Measurements from ENCODE around the gene PGM2. TPM values are rescaled to one million over a fixed set of nuclear protein-coding genes. Genes with fewer than 3 reads are reported as not detected.

The PGM2 gene
- polyA plus RNA-seq, 1 of the 3 experiments (the other 2 are of a cell fraction) = 12.7 TPM

GRCh38 chr4:37835031-37835430 is 8.5 kb downstream of the PGM2 start:
- TF ChIP-seq EP300 (IDR thresholded peaks at IDR 0.05; ENCODE audit: borderline replicate concordance in 1 of 2, low read depth in 1 of 2, low read length in 1 of 2) = no peak
- TF ChIP-seq MXI1 (IDR thresholded peaks at IDR 0.05; ENCODE audit: low read depth, low read length) = no peak
- no peak for TF ChIP-seq FOXJ3 (CRISPR knock-in tag; IDR thresholded peaks at IDR 0.05)
- TF ChIP-seq SMC3 (IDR thresholded peaks at IDR 0.05; ENCODE audit: low read depth, low read length) = no peak
- TF ChIP-seq ELF1 (IDR thresholded peaks at IDR 0.05) = no peak
- no peak for TF ChIP-seq FOXM1 (IDR thresholded peaks at IDR 0.05; ENCODE audit: low read depth)
- TF ChIP-seq SIN3A (IDR thresholded peaks at IDR 0.05; ENCODE audit: borderline replicate concordance, low read depth, low read length) = no peak
- TF ChIP-seq USF1 (IDR thresholded peaks at IDR 0.05; ENCODE audit: borderline replicate concordance, low read depth) = no peak
- TF ChIP-seq TEAD4 (IDR thresholded peaks at IDR 0.05; ENCODE audit: borderline replicate concordance, insufficient read depth) = no peak
- TF ChIP-seq GABPA (IDR thresholded peaks at IDR 0.05; ENCODE audit: low read depth) = no peak
- no peak for TF ChIP-seq YY1 (IDR thresholded peaks at IDR 0.05; ENCODE audit: low read depth)
- TF ChIP-seq JUND (IDR thresholded peaks at IDR 0.05) = no peak
- H3K4me1 ChIP-seq (ENCODE audit: control insufficient read depth in 1 of 2, insufficient read depth in 2 of 2, low read depth in 1 of 2, low read length in 1 of 2) = peaks cover 0 to 14% of the 10 kb centered on the region in 2 experiments; a peak in 1 of 4 replicates
- no peak overlapping the region for H3K9ac ChIP-seq
- H3K9me2 ChIP-seq = no peaks in the 10 kb centered on the region
- 82% methylated on average over 5 of the region's 5 CpGs for WGBS (ENCODE audit: low lambda C conversion rate)
- H3K27ac ChIP-seq (ENCODE audit: low read depth in 2 of 2, low read length in 1 of 2) = no peak overlapping the region
- no peaks in the 10 kb centered on the region for H3K9me3 ChIP-seq
- no peaks in the 10 kb centered on the region for H4K20me1 ChIP-seq (ENCODE audit: insufficient read depth)
- H3F3A ChIP-seq (replicated peaks; ENCODE audit: insufficient read depth) = peaks cover 14% of the 10 kb centered on the region
- H3K4me3 ChIP-seq (ENCODE audit: low read depth in 2 of 2, low read length in 1 of 2) = no peak overlapping the region
- DNase-seq = no peak
- no peaks in the 10 kb centered on the region for H3K27me3 ChIP-seq (ENCODE audit: insufficient read depth)
- H3K79me2 ChIP-seq (ENCODE audit: insufficient read depth) = peaks cover 10% of the 10 kb centered on the region; the same call in 1 of the 2 replicates
- ChIA-PET CTCF (interaction anchor here (0.9 to 1.5 kb wide), 3 partner anchors 11 to 232 kb away, joined by 3 to 4 read pairs (median 4); no protein-coding TSS in a partner anchor), POLR2A (no interaction called here)
- H2AFZ ChIP-seq (ENCODE audit: low read depth) = no peak overlapping the region
- peaks cover 43 to 59% of the 10 kb centered on the region in 2 experiments for H3K36me3 ChIP-seq (replicated peaks in 1 of 2; ENCODE audit: control insufficient read depth in 1 of 2, insufficient read depth in 2 of 2, low read length in 1 of 2)
- no peak overlapping the region for H3K4me2 ChIP-seq

GRCh38 chr4:37835806-37836205 is 9.3 kb downstream of the PGM2 start:
- Histone ChIP-seq H3K4me2 (no peak overlapping the region), H3K27me3 (ENCODE audit: insufficient read depth) (no peaks in the 10 kb centered on the region), H2AFZ (ENCODE audit: low read depth) (no peak overlapping the region), H3K27ac (ENCODE audit: low read depth in 2 of 2, low read length in 1 of 2) (no peak overlapping the region), H3K4me3 (ENCODE audit: low read depth in 2 of 2, low read length in 1 of 2) (no peak overlapping the region), H3K9me2 (no peaks in the 10 kb centered on the region), H4K20me1 (ENCODE audit: insufficient read depth) (no peaks in the 10 kb centered on the region), H3K9ac (no peak overlapping the region), H3K4me1 (ENCODE audit: control insufficient read depth in 1 of 2, insufficient read depth in 2 of 2, low read depth in 1 of 2, low read length in 1 of 2) (peaks cover 0 to 14% of the 10 kb centered on the region in 2 experiments; a peak in 1 of 4 replicates), H3K36me3 (replicated peaks in 1 of 2; ENCODE audit: control insufficient read depth in 1 of 2, insufficient read depth in 2 of 2, low read length in 1 of 2) (peaks cover 38 to 65% of the 10 kb centered on the region in 2 experiments), H3F3A (replicated peaks; ENCODE audit: insufficient read depth) (peaks cover 15% of the 10 kb centered on the region), H3K79me2 (ENCODE audit: insufficient read depth) (peaks cover 10% of the 10 kb centered on the region; the same call in 1 of the 2 replicates), H3K9me3 (no peaks in the 10 kb centered on the region)
- no peak for DNase-seq
- CTCF ChIA-PET = interaction anchor here (0.8 to 1.5 kb wide), 3 partner anchors 34 to 233 kb away, joined by 3 to 4 read pairs (median 4); no protein-coding TSS in a partner anchor
- no peak for TF ChIP-seq RCOR1 (IDR thresholded peaks at IDR 0.05; ENCODE audit: low read length)
- TF ChIP-seq IRF3 (IDR thresholded peaks at IDR 0.05; ENCODE audit: low read depth, low read length) = no peak
- no peak for TF ChIP-seq USF2 (IDR thresholded peaks at IDR 0.05; ENCODE audit: borderline replicate concordance, low read depth, low read length)
- TF ChIP-seq ZBTB33 (IDR thresholded peaks at IDR 0.05; ENCODE audit: borderline replicate concordance, low read depth) = no peak
- no peak for TF ChIP-seq GATA2 (CRISPR knock-in tag; IDR thresholded peaks at IDR 0.05)
- TF ChIP-seq EZH2phosphoT487 (IDR thresholded peaks at IDR 0.05; ENCODE audit: borderline replicate concordance, low read depth) = no peak
- TF ChIP-seq SIN3A (IDR thresholded peaks at IDR 0.05; ENCODE audit: borderline replicate concordance, low read depth, low read length) = no peak
- no peak for TF ChIP-seq RFX5 (IDR thresholded peaks at IDR 0.05; ENCODE audit: low read length)
- no peak for TF ChIP-seq ELF1 (IDR thresholded peaks at IDR 0.05)
- WGBS (ENCODE audit: low lambda C conversion rate) = 72% methylated on average over 6 of the region's 6 CpGs
- POLR2A ChIA-PET = no interaction called here

All from SK-N-SH (cell line).